Measurements from ENCODE around the gene SRGAP3.

Gene SRGAP3

GRCh38 chr3:9201955-9202354, 47.5 kb downstream of the SRGAP3 start:
- DNase-seq (ENCODE audit: low spot score), result peak; percentile 64

GRCh38 chr3:9201266-9201665, 48.2 kb downstream of the SRGAP3 start:
- peak; percentile 52 for DNase-seq (ENCODE audit: low spot score)

- no peak for DNase-seq (ENCODE audit: low spot score)
These were observed 49.7 kb downstream of the SRGAP3 start for GRCh38 chr3:9199775-9200174.

DNA sequence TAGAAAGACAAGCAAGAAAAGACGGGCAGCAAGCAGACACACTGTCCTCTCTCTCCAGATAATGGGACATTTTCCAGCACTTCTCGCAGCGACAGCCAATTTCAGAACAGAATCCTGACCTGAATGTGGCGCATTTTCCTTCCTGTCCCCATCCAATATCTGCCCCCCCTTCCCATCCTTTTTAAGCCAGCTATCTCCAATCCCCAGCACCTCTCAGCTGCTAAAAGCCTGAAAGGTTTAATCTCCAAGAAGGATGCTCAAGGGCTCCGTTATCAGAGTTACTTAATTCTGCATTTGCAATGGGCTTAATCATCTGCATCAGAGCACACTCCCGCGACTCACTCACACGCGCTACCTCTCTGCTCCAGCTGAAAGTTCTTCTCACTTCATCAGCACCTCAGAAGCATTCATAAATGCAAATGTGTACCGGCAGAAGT, 50.5 kb downstream of the SRGAP3 start:
- peak; percentile 84 for DNase-seq (ENCODE audit: low spot score)

DNA sequence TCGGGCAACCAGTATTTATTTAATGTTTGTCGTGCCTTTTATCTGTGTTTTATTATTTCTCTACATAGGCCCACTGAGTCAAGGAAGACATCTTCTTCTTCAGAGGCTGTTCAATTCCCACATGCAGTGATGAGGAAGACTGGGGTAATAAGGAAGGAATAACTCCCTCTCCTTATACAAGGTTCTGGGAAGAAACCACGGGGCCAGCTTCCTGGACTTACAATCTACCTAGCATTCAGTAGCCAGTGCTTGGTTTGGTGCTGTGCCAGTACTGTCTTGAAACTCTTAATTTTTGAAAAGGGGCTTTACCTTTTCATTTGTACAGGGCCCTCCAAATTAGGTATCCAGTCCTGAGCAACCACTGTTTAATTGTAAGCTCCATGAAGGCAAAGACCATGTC, 51.2 kb downstream of the SRGAP3 start:
- no peak for DNase-seq (ENCODE audit: low spot score)

DNA sequence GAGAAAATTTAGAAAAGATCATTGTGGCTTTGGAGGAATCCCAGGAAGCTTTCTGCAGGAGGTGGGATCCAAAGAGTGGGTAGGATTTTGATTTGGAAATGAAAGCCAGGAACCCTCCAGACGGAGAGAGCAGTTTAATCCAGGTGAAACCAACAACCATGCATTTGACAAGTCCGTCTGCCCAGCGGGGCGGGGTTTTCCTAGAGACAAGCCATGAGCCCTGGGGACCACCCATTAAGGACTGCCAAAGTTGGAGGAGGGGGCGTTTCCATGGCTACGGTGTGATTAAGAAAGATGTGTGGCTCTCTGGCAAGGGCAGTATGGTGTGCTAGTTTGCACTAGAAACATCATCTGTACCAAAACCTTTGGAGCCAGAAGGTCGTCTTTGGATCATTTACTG, 53.4 kb downstream of the SRGAP3 start:
- DNase-seq (ENCODE audit: low spot score), result no peak

DNA sequence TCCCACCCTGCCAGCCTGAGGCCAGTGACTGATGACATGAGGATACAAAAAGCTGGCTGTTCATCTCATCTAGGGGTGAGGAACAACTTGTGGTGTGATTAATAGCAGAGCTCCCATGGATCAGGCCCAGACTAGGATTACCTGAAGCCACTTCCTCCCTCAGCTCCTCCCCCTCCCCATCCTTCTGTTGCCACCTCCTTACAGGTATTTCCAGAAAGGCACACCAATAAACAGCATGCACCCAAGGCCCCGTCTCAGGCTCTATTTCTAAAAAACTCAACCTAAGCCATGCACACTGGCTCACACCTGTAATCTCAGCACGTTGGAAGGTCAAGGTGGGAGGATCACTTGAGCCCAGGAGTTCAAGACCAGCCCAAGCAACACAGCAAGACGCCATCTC, 54.1 kb downstream of the SRGAP3 start:
- DNase-seq (ENCODE audit: low spot score), result no peak

GRCh38 chr3:9194509-9195184, 54.8 kb downstream of the SRGAP3 start:
- no peak for DNase-seq (ENCODE audit: low spot score)

DNA sequence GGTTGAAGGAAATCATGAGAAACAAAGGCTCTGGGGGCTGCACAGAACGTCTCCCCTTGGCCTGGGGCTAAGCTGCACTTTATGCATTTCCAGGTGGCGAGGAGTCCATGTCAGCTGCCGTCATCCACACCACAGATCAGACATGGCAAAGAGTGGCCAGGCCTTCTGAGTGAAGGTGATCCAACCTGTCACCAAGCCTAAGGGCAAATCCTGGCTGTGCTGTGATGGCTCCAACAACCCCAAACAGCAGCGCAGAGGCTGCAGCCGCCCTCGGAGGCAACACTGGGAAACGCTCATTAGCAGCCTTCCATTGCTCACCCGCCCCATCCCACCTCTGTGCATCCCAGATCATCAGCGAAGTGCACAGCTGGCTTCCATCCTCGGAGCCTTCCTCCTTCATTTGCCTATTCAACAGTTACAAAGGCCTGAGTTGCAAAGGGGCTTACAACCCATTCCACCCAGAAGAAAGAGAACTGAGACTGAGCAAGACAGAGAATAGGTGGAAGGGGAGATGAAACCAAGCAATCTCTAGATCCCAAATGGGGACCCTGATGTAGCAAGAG, 55.7 kb downstream of the SRGAP3 start:
- no peak for DNase-seq (ENCODE audit: low spot score)

- no peak for DNase-seq (ENCODE audit: low spot score)
These were observed 56.2 kb downstream of the SRGAP3 start for GRCh38 chr3:9193211-9193610.

GRCh38 chr3:9192248-9193025, 57.0 kb downstream of the SRGAP3 start:
- no peak for DNase-seq (ENCODE audit: low spot score)

DNA sequence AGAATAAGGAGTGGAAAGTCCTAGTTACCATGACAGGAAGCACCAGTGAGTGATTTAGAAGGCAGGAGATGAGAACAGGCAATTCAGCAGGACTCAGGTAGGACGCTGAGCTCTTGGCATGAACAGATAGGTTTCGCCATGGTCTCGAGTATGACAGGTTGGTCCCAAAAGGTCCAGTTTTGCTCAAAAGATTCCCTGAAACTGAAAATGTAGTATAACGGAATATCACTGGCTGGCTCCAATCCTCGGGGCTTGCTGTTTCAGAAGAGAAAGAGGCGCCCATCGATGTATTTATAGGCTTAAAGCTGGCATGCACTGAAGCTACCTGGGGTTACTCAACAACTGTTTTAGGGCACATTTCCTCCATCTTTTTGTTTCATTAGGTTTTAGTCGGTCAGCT, 59.2 kb downstream of the SRGAP3 start:
- no peak for DNase-seq (ENCODE audit: low spot score)

DNA sequence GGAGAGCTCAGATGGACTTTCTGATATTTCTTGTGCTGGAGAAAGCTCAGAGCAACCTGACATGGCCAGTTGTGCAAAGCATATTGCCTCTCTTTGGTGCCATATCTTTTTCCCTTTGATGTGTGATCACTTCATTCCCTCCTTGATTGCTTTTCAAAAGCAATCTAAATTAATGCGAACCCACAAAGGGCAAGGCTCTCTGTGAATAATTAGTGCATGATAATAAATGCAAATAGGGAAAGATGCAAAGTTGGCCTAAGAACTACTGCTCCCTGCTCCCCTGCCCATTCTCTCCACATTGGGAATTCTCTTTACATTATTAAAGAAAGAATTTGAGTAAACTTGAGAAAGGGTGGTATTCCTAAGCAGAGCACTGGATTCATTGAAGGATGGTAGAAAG, 60.9 kb downstream of the SRGAP3 start:
- no peak for DNase-seq (ENCODE audit: low spot score)

GRCh38 chr3:9185701-9186100, 63.7 kb downstream of the SRGAP3 start:
- DNase-seq (ENCODE audit: low spot score), result no peak

DNA sequence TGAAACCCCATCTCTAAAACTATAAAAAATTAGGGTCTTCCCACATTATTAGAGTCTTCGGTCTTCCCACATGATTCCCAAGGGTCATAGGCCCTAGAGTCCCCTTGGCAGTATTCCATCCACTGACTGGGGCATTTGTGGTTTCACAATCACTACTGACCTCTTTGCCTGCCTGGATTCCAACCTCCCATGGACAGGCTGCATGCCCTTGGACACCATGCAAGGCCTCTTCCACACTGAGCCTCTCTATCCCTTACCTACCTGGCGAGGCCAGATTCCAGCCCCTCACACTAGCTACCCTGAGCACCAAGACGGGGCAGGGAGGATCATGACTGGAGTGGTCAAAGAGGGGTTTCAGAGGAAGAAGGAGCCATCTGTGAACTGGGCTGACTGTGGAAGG, 64.4 kb downstream of the SRGAP3 start:
- DNase-seq (ENCODE audit: low spot score), result no peak

DNA sequence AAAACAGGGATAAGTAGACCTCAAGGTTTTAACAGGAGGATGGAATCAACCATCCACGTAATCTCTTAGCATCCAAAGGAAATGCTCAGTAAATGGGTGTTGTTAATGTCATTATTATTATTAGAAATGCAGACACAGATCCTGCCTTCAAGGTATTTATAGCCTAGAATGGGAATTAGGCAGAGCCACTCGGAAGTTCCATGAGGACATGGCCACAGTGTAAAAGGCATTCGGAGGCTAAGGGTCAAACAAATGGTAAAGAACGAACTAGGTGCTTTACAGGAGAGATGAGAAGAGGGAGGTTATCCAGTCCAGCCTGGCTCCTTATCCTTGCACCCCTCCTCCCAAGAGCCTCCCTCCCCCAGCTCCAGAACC, 65.0 kb downstream of the SRGAP3 start:
- DNase-seq (ENCODE audit: low spot score), result no peak

DNA sequence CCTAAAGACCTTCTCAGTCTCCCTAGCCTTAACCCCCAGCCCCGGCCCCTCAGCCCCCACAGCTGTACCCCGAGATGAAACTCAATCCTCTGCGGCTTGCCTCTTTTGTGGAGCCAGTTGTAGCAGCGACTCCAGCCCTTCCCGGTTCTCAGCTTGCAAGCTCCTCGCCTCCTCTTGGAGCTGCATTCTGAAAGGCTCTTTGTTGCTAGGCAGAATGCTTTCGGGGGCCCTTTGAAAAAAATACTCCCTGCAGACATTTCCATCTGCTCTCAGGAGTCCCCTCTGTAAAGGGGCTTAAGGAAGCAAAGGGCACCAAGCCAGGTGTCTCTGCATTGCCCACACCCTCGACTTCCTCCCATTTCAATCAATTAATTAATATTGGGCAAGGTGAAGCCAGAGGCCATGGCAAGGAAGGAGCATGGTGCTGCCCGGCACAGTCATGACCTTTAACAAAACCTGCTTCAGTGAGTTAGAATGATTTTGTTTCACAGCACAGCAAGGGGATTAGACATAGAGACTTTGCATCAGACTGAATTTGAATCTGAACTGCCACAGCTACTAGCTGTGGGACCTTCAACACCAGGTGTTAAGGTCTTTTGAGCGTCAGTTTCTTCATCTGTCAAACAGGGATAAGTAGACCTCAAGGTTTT, 65.5 kb downstream of the SRGAP3 start:
- peak; percentile 78 for DNase-seq (ENCODE audit: low spot score)

GRCh38 chr3:9183011-9183410, 66.4 kb downstream of the SRGAP3 start:
- peak; percentile 90 for DNase-seq (ENCODE audit: low spot score)

GRCh38 chr3:9180764-9181117, 68.7 kb downstream of the SRGAP3 start:
- DNase-seq (ENCODE audit: low spot score), result peak; percentile 70

DNA sequence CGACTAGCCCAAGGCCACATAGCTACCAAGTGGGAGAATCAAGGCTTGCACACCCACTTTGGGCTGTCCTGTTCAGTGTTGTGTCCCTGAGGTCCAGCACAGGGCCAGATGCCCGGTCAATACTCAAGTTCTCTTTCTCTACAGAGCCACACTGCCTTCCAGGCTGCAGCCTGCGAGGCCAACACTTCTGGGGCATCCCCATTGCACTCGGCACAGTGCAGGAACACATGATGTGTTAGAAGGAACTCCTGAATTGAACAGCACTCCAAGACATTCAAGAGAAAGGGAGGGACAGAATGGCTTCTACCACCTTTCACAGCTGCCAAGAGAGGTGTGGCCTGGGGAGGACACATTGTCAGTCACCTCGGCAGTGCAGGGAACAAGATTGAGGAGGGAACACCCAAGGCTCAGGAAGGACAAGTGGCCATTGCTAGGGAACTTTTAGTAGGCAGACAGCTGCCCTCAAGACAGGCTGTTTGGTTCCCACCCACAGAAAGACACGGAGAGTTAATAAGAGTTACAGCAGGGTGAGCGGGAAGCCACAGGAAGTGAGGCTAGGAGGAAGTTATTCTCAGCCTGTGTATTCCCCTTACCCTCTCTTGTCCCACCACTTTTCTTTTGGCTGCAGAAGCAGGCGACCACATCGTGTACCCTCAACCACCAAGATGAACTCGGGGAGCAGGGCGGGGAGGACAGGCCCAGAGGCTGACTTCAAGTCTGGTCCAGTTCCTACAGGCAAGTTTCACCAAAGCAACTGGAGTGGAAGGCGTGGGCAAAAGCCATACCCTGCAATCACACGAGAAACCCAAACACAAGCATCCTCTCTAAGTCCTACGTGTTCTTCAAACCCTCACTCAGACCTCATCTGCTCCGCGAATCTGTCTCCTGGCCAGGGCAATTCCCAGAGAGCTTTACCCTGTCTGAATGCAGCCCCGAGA, 69.4 kb downstream of the SRGAP3 start:
- peak; percentile 68 for DNase-seq (ENCODE audit: low spot score)

- DNase-seq (ENCODE audit: low spot score), result no peak
These were observed 70.7 kb downstream of the SRGAP3 start for GRCh38 chr3:9178697-9179096.

DNA sequence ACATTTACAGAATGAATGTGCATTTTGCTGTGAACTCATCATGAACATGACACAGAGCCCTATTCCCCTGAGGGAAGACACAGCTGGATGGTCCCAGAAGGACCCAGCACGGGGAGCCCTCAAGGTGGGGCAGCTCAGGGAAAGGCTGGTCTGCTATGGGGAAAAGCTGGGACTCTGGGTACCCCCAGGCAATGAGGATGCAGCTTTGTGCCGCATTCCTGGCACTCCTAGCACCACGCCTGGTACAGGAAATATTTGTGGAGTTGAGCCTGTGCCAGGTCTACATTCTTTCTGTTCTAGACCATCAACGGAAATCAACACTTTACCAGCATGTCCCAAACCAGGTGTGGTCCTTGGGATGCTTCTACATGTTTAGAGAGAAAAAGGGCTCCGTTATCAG, 74.0 kb downstream of the SRGAP3 start:
- DNase-seq (ENCODE audit: low spot score), result no peak

Measured in pons (tissue), 1 donor.